ENCODE data around the gene ALKBH4.
"Not testable (repeated sequence)": the region's sequence is repeated elsewhere in the genome, so short reads cannot be mapped to it uniquely, and the experiment has no call there.

Gene ALKBH4

GRCh38 chr7:102429141-102429899 is 35.3 kb downstream of the ALKBH4 start:
- DNase-seq (ENCODE audit: low read depth, low spot score): no peak

- no peak for DNase-seq (ENCODE audit: low read depth, low spot score)
Measured at GRCh38 chr7:102427019-102427405, 37.7 kb downstream of the ALKBH4 start.

GRCh38 chr7:102426268-102427018 is 38.2 kb downstream of the ALKBH4 start:
- no peak for DNase-seq (ENCODE audit: low read depth, low spot score)

GRCh38 chr7:102425639-102426267 is 38.9 kb downstream of the ALKBH4 start:
- no peak for DNase-seq (ENCODE audit: low read depth, low spot score)

GRCh38 chr7:102424787-102425218 is 39.9 kb downstream of the ALKBH4 start:
- no peak for DNase-seq (ENCODE audit: low read depth, low spot score)

DNA sequence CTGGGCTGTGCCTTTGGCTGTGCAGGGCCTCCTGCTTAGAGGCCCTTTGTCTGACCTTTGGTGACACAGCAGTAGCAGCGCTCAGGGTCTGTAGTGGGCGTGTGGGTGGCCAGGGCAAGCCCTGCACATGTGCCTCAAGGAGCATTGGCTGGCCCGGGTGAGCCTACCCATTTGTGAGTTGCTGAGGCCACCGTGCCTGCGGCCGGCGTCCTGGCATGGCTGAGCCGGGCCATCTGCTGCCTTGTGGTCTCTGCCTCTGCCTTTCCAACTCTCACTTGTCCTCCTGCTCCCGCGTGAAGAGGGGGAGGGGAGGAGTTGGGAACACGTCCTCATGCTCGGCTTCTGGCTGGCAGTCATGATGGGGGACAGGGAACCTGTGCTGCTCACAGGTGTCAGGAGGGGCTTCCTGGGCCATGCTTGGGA is 40.5 kb downstream of the ALKBH4 start:
- no peak for DNase-seq (ENCODE audit: low read depth, low spot score)

DNA sequence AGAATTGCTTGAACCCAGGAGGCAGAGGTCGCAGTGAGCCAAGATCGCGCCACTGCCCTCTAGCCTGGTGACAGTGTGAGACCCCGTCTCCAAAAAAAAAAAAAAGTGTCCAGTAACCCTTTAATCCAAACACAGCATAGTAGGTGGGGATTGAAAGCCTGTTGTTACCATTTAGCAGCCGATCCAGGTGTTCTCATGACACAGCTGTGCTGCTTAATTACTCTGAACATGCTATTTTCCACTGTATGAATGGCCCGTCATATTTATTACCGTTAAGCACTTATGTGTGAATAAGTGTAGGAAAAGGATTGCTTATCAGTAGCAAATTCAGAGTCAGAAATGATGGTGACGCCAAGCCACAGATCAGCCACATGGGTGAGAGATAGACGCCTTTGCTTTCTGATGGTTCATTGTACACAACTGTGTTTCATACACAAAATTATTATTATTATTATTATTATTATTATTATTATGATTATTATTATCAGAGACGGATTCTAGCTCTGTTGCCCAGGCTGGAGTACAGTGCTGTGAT is 42.9 kb downstream of the ALKBH4 start:
- no peak for DNase-seq (ENCODE audit: low read depth, low spot score)

- no peak for DNase-seq (ENCODE audit: low read depth, low spot score)
Measured at GRCh38 chr7:102418592-102418991, 46.1 kb downstream of the ALKBH4 start.

- DNase-seq (ENCODE audit: low read depth, low spot score): no peak
Measured at GRCh38 chr7:102417105-102417504, 47.6 kb downstream of the ALKBH4 start.

- DNase-seq (ENCODE audit: low read depth, low spot score): no peak
Measured at GRCh38 chr7:102416406-102416805, 48.3 kb downstream of the ALKBH4 start.

- no peak for DNase-seq (ENCODE audit: low read depth, low spot score)
Measured at GRCh38 chr7:102415685-102416225, 48.9 kb downstream of the ALKBH4 start.

GRCh38 chr7:102413611-102414010 is 51.1 kb downstream of the ALKBH4 start:
- no peak for DNase-seq (ENCODE audit: low read depth, low spot score)

DNA sequence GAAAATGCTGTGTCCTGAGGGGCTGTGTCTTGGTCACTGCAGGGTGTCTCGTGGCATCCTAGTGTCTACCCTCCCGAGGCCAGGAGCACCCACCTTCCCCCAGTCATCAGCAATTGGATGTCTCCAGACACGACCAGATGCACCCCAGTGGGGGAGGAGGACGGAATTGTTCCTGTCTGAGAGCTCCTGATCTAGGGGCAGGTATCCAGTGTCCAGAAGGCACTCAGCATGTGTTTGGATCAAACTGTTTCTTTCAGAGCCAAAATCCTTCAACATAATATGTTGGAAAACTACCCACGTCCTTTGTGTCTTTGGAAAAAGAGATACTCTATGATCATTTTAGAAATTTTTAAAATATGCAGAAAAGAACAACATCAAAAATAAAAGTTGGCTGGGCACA is 51.6 kb downstream of the ALKBH4 start:
- DNase-seq (ENCODE audit: low read depth, low spot score): no peak

DNA sequence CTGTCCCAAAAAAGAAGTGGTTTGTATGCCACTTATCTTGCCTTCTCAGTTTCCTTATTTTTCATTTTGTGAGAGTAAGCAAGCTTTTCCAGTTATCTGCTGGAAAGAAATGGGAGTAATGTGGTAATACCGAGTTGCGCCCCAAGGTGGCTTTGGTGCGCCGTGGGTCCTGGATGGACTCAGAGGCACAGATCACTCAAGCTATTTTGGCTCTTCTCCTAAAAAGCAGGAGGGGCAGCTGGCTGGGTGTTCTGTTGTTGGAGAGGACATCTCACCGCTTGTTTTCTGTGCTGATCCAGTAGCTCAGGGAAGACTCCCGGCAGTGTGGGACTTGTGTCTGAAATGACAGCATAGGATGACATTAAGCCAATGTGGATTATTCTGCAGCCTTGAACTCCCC is 52.1 kb downstream of the ALKBH4 start:
- DNase-seq (ENCODE audit: low read depth, low spot score): no peak

GRCh38 chr7:102410918-102411317 is 53.7 kb downstream of the ALKBH4 start:
- DNase-seq (ENCODE audit: low read depth, low spot score): no peak

GRCh38 chr7:102410123-102410522 is 54.5 kb downstream of the ALKBH4 start:
- DNase-seq (ENCODE audit: low read depth, low spot score): no peak

DNA sequence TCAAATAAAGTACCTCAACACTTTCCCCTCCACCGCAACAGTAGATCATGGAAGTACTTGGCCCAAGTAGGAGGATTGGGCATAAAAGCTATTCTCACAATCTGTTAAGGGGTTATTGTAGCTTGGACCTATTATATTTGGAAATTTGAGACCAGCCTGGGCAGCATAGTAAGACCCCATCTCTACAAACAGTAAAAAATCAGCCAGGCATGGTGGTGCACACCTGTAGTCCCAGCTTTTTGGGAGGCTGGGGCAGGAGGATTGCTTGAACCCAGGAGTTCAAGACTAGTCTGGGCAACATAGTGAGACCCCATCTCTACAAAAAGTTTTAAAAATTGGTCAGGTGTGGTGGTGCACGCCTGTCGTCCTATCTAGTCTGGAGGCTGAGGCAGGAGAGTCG is 55.3 kb downstream of the ALKBH4 start:
- no peak for DNase-seq (ENCODE audit: low read depth, low spot score)

DNA sequence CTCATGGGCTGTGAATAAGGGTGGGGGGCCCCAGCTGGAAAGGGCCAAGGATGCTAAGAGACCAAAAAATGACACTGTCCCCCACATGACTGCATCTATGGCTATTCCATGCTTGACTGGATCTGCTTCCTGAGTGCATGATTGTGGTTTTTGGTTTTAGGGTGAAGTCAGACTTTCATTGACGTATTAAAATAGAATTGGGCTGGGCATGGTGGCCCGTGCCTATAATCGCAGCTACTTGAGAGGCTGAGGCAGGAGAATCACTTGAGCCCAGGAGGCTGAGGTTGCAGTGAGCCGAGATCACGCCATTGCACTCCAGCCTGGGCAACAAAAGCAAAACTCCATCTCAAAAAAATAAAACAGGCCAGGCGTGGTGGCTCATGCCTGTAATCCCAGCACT is 56.1 kb downstream of the ALKBH4 start:
- DNase-seq (ENCODE audit: low read depth, low spot score): not testable (repeated sequence)

- DNase-seq (ENCODE audit: low read depth, low spot score): no peak
Measured at GRCh38 chr7:102407910-102408309, 56.8 kb downstream of the ALKBH4 start.

Measured in brain pericyte (primary cell).